Activated T-helper 1 cell treated with anti-CD3 and anti-CD28 coated beads, Interleukin-2, amount 50 U/mL, for 16 hours (primary cell): ENCODE results near the gene RNU6-1.

Experiments
- DNase-seq, 2 donors: peaks; one replicate each; pipeline ENCODE4 v3.0.0-alpha.2; 2020; ENCODE audit warnings: low read depth in 1 of 2, low spot score in 1 of 2

The RNU6-1 gene

DNA sequence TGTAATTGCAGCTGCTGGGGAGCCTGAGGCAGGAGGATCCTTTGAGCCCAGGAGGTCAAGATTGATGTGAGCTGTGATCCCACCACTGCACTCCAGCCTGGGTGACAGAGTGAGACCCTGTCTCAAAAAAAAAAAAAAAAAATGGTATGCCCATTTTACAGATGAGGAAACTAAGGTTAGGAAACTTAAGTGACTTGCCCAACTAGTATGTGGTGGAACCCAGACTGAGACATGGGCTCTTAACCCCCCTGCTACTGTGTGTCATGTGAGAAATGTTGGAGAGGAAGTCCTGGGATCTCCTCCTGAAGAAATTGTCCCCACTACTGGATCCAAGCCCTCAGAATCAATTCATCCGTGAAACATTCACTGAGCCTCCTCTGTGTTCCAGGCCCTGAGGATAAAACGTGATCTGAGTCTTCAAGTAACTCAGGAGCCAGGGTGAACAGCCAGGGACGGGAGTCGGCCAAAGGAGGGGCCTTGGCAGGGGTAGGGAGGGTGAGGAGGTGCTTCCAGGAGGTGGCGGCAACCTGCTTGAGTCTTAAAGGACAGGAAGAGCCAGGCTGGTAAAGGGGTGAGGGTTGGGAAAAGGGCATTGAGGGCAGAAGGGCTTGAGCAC lies 19.6 kb upstream of the RNU6-1 start:
- no peak for DNase-seq

DNA sequence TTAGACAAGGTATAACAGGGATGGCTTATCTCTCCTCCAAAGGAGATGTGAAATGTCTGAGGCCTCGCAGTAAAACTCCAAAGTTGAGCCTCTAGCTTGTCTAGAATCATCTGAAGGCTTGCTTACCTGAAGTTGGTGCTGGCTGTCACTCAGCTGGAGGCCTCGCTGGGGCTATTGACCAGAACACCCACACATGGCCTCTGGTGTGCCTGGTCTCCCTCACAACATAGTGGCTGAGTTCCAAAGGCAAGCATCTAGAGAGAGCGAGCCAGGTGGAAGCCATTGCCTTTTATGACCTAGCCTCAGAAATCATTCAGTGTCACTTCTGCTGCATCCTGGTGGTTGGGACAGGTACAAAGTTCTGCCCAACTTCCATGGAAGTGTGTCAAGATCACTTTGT lies 17.4 kb upstream of the RNU6-1 start:
- no peak for DNase-seq

DNA sequence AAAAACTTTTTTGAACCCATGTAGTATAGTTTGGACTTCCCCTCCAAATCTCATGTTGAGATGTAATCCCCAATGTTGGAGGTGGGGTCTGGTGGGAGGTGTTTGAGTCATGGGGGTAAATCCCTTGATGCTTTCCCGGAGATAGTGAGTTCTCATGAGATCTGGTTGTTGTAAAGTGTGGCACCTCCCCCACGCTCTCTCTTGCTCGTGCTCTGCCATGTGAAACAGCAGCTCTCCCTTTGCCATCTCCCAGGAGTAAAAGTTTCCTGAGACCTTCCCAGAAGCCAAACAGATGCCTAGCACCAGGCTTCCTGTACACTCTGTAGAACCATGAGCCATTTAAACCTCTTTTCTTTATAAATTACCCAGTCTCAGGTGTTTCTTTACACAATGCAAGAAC lies 16.0 kb upstream of the RNU6-1 start:
- DNase-seq: no peak

DNA sequence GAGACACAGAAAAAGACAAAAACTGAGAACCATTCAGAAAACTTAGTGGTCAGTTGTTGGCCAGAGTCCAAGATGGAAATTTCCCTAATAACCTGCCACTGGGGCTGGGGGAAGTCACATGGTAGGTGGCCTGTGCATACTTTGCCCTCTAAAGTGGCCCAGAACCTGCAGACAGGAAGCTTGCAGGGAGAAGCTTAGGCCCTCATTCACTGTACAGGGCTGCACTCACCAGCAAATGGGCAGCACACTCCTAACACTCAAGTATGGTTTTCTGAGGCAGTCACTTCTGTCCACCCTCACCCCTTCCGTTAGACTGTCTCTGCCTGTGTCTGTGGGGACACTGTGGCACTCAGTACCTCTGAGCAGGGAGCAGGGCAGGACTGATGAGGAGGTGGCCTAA lies 14.5 kb upstream of the RNU6-1 start:
- DNase-seq: no peak

DNA sequence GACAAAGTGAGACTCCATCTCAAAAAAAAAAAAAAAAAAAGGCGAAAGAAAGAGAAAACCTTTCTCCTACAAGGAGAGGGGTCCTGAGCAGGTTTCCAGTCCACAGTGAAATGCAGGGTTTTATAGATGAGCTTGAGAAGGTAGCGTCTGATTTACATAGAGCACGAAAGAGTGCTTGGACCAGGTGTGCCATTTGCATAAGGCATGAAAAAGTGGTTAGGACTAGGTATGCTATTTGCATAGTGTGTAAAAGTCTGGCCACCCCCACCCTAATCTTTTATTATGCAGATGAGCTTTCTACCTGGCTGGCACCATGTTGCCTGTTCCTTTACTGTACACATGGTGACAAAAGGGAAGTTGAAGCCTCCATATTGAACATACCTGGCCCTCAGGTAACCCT lies 13.6 kb upstream of the RNU6-1 start:
- no peak for DNase-seq

DNA sequence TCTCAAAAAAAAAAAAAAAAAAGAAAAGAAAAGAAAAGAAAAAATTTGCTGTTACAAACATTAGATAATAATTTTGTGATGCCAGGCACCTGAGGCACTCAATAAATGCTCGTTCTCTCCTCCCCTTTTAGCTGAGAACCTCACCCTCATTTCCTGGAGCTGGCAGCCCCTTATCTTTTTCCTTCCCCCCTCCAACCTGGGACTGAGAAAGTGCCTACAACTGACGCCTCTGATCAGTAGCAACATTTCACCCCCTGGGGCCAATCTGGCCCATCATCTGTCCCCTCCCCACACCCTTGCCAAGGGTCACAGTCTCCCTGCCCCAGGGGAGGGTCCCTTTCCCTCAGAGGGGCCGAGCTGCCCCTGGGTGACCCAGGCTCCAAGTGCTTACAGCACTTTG lies 12.6 kb upstream of the RNU6-1 start:
- no peak for DNase-seq

DNA sequence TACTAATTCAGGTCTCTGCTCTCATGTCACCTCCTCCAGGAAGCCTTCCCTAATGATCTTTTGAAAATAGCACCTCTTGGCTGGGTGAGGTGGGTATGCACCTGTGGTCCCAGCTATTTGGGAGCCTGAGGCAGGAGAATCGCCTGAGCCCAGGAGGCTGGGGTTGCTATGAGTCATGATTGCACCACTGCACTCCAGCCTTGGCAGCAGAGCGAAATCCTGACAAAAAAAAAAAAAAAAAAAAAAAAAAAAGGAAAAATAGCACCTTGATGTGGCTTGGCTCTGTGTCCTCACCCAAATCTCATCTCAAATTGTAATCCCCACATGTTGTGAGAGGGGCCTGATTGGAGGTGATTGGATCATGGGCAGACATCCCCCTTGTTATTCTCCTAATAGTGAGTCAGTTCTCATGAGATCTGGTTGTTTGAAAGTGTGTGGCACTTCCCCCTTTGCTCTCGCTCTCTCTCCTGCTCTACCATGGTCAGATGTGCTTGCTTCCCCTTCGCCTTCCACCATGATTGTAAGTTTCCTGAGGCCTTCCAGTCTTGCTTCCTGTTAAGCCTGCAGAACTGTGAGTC lies 11.2 kb upstream of the RNU6-1 start:
- no peak for DNase-seq

DNA sequence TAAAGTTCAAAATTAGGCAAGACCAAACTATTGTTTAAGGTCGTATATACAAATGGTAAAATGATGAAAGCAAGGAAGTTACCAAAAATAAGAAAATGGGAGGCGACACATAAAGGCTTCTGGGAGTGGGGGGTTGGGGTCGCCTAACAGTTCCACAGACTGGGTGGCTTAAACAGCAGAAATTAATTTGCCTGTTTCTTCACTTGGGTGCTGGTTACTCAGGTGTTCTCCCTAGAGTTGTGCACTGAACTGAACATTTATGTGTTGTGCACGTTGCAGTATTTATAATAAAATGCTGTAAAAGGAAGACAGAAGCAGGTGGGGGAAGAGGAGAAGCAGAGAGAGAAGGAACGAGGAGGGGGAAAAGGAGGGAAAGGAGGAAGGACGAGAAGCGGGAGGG lies 10.5 kb upstream of the RNU6-1 start:
- no peak for DNase-seq

DNA sequence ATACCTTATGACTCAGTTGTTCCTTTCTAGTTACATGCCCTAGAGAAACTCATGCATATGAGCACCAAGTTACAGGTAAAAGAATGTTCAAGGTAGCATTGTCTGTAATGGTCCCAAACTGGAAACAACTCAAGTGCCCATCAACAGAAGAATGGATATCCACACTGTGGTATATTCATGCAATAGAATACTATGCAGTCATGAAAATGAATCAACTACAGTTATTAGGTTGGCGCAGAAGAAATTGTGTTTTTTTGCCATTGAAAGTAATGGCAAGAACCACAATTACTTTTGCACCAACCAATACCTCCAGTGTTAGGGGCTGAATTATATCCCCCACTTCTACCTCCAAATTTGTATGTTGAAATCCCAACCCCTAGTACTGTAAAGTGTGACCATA lies 9.7 kb upstream of the RNU6-1 start:
- no peak for DNase-seq

DNA sequence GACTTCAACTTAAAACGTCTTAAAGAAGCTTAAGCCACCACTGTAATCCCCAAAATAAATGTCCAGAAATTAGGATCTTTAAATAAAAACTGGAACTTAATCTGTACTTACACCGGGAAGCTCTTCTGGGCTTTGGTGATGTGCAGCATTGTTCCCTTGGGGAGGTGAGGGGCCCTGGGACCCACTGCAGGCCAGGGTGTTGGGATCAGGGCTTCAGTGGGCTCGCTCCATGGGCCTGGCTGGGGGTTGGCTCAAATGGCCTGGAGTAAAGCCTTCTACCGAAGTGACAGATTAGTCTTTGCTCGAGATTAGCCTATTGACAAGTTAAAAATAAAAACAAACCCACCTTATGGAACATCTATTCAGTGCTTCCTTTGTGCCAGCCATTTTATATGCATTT lies 6.1 kb upstream of the RNU6-1 start:
- no peak for DNase-seq

DNA sequence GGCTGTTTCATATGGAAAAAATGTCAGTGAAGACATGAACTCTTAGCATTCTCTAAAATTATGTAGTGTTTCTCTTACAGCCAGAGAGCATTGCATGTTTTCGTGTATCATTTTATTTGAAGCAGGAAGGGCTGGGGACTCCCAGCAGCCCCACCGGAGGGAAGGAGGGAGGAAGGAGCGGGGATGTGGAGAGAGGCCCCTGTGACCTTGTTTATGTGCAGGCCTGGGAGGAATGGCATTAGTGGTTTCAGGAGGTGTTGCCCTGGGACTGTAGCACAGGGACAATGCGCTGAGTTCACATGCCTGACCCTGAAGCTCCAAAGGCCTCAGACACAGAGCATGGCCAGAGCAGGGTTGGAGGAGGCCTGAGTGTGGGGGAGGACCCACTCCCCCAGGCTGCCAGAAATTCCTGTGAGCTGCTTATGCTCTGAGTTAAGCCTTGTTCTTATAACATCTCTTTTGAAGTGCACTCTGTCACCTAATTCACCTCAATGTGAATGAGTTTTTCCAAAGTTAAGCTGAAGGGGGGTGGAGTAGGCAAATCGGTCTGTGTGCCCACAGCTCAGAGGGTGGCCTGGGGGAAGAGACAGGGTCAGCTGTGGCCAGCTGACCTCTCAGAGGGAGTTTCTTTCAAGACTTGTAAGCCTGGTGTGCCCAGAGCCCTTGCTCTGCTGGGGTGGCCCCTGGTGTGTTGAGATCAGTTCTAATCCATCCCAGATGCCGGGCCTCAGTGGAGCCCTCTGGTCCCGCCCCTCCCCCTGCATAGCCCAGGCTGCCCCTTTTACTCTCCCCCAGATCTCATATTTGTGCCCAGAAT lies 3.9 kb upstream of the RNU6-1 start:
- no peak for DNase-seq

DNA sequence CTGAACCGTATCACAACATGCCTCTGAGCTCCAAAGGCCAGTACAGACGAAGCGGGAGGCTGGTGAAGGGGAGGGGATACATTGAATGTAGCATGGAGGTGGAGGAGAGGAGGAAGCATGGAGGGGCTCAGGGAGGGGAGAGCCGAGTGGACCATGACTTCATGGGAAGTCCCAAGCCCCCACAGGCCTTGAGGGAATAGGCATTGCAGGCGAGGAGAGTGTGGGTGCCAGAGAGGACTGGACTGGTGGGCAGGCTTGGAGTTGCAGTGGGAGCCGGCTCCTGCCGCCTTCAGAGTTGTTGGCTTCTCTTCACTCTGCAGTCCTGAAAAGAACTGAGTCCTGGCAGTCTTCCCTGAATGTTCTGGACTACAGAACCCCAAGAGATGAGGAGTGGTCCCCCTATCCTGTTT lies 3.3 kb upstream of the RNU6-1 start:
- no peak for DNase-seq

DNA sequence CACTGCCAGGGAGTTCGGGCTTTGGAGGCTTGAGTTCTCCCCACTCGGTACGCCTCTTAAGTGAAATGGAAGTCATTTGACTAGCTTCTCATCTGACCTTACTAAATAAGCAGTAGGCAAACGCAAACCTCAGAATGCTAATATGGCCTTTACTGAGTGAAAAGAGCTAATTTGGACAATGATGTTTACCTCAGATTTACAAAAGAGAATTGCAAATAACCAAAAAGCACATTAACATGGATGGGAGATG lies 1.6 kb upstream of the RNU6-1 start:
- DNase-seq: no peak

DNA sequence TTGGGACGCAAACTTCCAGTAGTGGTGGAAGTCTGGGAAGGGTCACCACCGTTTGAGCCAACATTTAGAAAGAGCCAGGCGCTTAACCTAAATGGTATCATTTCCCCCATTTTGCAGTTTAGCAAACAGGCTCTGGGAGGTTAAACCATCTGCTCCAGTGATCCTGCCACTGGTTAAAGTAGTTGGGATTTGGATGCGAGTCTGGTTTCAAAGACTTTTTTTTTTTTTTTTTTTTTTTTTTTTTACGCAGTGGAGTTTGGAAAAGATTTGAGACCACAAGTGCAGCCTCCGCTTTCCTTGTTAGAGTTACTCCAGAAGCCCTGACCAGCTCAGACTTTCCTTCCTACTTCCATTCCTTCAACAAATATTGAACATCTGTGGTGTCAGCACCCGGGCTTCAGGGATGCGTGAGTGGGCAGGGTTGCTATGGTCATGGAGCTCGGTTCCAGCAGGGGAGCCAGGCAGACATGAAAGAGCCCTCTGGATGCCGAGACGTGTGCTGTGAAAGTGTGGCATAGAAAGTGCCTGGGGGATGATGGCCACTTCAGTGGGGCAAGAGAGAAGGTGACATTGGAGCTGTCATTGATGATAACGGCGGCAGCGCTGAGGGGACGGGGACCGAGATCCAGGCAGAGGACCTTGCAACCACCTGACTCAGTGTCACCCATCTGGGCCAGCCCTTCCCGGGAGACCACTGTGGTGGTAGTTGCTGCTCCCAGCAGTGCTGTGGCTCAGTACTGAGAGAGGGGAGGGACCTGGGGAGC lies 1.1 kb upstream of the RNU6-1 start:
- DNase-seq: no peak

DNA sequence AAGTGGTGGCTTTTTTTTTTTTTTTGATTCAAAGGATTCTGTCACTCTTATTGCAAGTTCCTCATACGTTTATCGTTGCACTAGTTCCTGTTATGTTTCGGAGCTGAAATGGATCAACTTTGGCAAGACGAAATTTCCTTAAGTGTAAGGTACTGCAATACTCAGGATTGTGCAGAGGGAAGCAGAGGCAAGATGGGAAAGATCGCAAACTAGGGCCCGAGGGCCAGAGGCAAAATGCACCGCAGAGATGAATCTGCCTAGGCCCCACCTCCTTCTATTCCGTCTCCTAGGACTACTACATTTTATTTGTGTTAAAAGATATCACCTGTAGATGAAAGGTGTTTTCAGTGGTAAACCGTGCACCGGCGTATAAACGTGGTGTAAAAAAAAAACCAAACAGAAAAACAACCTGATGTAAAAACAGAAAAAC lies 331 bp downstream of the RNU6-1 start:
- no peak for DNase-seq

DNA sequence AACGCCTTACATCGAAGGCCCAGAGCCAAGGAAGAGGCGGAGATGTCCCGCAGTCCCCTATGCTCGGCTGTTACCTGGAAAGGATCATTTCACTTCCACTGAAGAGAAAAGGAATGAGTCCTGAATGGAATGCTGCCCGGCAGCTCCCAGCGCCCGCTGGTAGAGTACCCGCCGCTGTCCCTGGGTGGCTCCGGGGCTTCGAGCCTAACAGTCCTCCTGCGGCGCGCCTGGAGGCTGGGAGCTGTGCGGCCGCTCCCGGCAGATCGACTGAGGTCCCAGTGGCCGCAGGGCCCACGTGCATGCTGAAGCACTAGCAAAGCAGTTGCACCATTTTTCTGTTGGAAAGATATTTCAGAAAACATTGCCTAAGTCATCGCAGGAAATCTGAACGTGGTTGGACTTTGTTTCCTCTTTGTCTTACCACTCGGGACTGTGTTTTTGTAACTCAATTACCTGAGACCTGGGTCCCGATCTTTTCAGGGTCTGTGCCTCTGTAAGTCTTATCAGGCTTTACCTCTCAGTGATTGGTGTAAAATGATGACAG lies 984 bp downstream of the RNU6-1 start:
- no peak for DNase-seq

DNA sequence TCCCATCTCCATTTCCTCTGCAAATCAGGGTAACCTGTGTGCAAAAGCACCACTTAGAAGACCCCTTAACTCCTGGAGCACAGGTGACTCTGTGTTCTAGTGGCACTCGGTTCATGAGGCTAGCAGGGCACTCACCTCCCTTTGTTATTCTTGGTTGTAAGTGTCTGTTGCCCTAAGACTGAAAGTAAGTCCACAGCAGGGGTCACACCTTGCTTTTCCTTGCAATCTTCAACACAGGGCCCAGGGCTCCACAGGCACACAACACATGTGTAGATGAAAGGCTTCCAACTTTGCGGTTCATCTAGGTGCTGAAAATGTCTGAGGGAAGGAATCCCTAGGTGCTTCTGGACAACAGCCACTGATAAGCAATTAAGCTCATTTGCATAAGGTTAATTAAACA lies 2.9 kb downstream of the RNU6-1 start:
- no peak for DNase-seq

DNA sequence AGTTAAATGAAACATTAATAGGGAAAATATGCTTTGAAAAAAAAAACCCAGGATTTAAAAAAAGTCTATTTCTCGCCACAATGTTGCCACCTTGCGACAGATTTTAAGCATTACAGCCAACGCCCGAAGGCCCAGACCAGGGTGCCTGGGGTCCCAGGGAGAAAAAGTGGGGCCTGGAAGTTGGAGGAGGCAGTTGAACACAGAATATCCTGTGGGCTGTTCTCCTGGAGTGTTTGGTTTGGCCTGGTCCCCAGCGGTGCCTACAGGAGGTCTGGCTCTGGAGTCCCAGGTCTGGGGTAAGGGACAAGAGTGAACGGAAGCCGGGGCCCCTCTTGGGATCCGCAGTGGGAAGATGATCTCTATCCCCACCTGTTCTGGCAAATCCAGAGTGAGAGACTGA lies 3.4 kb downstream of the RNU6-1 start:
- DNase-seq: no peak

DNA sequence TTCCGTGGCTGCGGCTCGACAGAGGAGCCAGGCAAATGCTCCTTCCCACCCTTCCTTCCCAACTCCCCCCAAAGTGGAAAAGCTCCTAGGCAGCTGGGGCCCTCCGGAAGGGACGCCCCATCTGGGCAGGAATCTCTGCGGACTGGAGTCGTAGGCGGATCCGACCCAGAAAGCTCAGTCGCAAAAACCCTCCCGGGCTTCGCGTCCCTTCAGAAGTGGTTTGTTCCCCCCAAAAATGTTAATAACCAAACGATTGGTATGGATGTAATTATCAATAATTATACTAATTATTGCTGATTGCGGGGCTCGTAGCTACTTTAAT lies 3.8 kb downstream of the RNU6-1 start:
- no peak for DNase-seq

DNA sequence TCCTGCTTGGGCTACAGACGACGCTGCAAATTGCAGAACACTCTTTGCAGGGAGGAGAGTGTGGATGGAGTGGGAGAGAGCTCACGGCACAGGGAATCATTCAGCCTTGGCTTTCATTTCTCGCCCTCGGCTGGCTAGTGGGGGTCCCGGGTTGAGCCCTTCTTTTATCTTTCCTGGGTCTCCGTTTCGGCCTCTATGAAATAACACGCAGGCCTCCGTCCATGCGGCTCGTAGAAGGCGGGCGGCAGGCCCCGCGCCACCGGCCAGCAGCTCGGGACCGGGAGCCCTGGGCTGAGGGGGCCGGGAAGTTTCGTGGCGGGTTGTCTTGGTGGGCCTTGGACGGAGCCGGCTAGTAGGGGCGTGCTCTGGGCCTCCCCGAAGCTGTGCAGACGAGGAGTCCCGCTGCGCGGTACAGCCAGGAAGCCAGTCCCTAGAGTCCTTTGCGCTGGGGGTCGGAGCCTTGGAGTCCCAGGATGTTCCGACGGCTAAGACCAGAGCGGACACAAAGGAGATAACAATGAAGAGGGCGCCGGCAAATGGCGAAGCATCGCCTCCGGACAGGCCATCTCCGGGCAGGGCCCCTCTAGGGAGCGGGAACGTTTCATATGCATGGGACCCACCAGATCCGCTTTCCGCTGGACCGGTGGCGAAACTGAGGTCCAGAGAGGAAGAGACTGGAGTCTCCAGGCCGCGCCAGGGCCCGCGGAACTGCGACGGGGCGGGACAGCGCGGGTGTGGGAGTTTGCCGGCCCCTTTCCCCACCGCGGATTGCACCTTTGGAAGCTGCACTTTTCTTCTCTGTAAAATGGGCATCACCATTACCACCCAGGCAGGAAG lies 4.3 kb downstream of the RNU6-1 start:
- no peak for DNase-seq

DNA sequence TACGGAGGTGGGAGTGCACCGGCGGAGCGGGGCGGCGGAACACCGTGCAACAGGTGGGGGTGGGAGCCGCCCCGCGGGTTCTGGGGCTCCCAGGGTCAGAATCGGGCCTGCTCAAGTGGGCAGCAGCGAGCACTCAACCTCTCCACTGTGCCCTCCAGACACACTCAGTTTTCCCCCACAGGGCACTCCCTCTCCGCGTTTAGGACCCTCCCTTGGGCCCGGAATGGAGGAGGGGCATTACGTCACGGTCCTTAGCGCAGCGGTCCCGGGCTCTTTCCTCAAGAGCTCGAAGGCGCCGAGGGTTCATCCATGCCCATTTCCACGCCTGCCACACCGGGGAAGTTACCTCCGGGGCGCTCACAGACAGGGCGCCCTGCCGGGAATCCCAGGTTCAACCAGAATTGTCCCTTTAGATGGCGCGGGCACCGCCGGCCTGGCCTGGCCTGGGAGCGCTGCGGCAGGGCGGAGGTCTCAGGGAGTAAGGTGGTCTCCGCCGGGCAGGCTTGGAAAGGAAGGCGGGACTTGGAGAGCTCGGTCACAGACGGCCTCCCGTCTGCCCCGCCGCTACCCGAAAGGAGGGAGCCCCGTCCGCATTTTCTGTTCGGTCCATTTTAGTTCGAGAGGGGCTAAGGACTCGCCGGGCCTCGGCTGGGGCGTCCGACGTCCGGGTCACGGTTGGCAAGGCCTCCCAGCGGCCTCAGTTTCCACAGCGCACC lies 5.1 kb downstream of the RNU6-1 start:
- no peak for DNase-seq
